SKM-1 (cell line): ENCODE measurements around the gene DMRT3.

Experiments used
- DNase-seq: peaks from one replicate; lab custom pipeline; 2025; ENCODE audit not compliant: unreplicated experiment; lab: John Stamatoyannopoulos, UW

DMRT3 gene

GRCh38 chr9:976258-976942, at the start of gene DMRT3:
Gene DMRT3 (plus strand): TSS chr9:976655. CDS start chr9:977002, 347 bp downstream.
- no peak for DNase-seq

- no peak for DNase-seq
Measured at GRCh38 chr9:926976-927375, 49.5 kb upstream of the DMRT3 start.

- no peak for DNase-seq
Measured at GRCh38 chr9:928363-929042, 48.0 kb upstream of the DMRT3 start.

GRCh38 chr9:929719-930118, 46.7 kb upstream of the DMRT3 start:
- no peak for DNase-seq

DNA sequence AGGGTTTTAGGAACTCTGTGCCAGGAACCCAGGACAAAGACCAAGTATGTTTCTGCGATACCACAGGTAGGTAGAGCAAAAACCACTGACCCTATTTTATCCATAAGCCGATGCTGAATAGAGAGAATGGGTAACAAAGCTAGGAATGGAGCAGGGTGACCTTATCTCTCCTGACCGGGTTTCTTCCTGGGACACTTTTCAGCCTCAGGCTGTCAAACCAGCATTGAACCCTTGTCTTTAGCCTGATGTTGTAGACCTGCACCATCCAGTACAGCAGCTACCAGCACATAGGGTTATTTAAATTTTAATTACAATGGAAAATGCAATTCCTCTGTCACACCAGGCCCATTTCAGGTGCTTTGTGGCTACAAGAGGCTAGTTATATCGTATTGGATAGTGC, 43.1 kb upstream of the DMRT3 start:
- DNase-seq = no peak

- DNase-seq = no peak
Measured at GRCh38 chr9:935348-935965, 41.0 kb upstream of the DMRT3 start.

DNA sequence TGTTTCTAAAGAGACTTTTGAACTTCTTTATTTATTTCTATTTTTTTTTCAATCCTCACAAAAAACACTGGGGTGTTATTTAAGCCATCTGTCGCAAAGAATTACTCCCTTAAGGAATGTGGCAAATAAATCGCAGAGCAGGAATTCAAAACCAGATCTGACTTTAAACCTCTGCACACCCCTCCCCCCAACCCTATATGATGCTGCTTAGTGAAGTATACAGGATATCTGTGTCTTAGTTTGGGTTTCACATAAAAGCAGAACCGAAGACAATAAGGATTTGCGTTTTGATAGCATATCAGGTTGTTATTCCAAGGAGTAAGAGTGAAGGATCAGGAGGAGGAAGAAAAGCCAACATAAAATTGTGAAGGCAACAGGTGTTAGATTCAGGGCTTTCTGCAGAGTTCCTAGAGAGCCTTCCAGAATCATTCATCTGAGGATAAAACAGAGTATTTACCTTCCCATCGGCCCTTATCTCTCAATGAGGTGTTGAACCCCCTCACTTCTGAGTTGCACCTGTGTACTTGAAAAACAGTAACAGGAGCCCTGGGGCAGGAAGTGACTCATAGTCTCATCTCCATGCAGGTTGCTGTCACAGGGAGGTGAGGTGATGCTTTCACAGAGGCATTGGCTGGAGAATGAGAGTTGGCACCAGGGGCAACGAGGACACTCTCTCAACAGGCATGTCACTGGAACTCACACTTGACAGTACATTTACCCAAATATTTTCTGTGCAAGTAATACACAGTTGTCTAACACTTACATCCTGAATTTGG, 33.5 kb upstream of the DMRT3 start:
- DNase-seq = no peak

DNA sequence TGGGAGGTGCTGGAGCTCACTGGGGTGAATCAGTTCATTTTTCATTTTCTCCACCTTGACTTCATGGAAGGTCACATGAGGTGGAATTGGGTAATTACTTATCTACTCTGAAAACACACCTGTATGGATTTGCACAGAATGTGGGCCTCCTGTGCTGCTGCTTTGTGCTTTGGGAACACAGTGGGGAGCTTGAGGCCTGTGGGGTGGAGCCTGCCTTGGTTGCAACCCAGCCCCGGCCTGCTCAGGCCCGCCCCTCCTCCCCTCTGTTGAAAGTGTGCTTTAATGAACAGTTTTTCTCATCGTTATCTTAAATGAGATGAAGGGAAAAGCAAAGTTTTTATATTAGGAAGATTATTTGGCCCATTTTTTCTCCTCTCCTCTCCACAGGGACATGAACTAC, 28.5 kb upstream of the DMRT3 start:
- no peak for DNase-seq

DNA sequence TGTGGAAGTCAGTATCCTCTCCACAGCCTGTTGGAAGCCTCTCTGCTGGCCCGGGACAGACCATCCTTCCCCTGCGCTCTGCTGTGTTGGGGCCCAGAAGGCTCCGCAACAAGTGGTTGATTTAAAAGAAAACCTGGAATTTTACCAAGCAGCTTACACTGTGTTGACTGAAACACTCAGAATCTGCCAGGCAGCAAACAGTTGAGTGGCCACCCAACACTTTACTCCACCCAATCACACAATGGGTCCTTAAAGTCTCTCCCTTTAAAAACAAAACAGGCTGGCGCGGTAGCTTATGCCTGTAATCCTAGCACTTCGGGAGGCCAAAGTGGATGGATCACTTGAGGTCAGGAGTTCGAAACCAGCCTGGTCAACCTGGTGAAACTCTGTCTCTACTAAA, 28.0 kb upstream of the DMRT3 start:
- DNase-seq = no peak

DNA sequence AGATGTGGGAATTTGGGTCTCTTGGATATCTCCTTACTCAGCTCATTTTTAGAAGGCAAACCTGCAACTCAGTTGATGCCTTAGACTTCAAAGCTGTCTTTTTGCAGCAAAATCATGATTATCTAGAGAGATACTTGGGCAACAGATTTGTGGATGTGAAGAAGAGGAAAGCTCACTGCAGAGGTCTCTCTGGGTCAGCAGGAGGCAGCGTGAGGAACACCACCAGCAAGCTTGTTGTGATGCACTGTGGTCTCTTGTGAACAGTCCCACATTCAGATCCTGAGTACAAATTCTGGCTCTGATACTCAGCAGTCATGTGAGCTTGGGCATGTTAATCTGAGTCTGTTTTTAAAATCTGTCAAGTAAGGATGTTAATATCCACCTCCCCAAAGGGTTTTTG, 26.3 kb upstream of the DMRT3 start:
- no peak for DNase-seq

- DNase-seq = no peak
Measured at GRCh38 chr9:952546-952945, 23.9 kb upstream of the DMRT3 start.

DNA sequence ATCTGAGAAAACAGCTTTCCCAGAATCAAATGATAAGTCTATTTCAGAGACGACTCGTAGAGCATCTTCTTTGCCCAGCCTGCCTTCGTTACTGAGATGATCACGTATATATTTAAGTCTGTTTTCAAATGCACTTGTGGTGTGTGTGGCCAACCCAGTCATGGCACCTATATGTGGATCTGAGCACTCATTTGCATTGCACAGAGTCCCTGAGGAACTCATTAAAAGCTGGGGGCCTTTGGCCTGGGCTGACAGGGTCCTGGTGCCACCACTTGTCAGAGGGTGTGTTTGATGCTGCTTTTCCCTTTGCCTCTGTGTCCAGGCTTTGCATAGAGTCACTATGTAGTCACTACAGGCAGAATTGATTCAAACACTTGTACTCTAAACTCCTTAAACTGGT, 17.4 kb upstream of the DMRT3 start:
- DNase-seq = no peak

DNA sequence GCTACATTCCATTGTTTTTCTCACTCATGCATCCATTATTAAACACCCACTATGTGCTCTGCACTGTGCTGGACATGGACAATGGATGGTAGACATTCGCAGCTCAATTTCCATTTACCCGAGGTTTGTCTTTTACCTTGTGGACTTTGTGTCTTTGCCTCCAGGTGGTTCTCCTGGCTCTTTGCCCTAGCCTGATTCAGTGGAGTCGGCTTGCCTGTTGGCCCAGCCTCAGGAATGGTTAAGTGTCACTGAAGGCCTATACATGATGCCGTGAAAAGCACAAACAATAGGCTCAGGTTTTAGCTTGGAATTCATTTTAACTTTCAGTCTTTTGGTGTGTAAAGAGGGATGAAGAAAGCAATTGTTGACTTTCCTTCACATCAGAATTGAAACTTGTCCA, 16.5 kb upstream of the DMRT3 start:
- DNase-seq = no peak

GRCh38 chr9:962023-962422, 14.4 kb upstream of the DMRT3 start:
- DNase-seq = no peak

- no peak for DNase-seq
Measured at GRCh38 chr9:965497-965896, 11.0 kb upstream of the DMRT3 start.

- no peak for DNase-seq
Measured at GRCh38 chr9:966870-967269, 9.6 kb upstream of the DMRT3 start.

GRCh38 chr9:967436-967835, 9.0 kb upstream of the DMRT3 start:
- DNase-seq = no peak

GRCh38 chr9:967903-968641, 8.4 kb upstream of the DMRT3 start:
- no peak for DNase-seq

- DNase-seq = no peak
Measured at GRCh38 chr9:969310-970150, 6.9 kb upstream of the DMRT3 start.
